ENCODE results near the gene IKBIP.

Gene IKBIP

GRCh38 chr12:98592825-98593322 is 51.7 kb downstream of the IKBIP start:
- no peak for TF ChIP-seq CTCF (IDR thresholded peaks at IDR 0.05; ENCODE audit: insufficient read depth, low read depth, low read length, missing control alignments)
- DNase-seq (ENCODE audit: low read depth): peak; percentile 27
- peak overlapping the region; percentile 97 for H3K4me3 ChIP-seq (ENCODE audit: low read length)

- no peak for DNase-seq (ENCODE audit: low read depth)
- no peak for TF ChIP-seq CTCF (IDR thresholded peaks at IDR 0.05; ENCODE audit: insufficient read depth, low read depth, low read length, missing control alignments)
- no peak overlapping the region for H3K4me3 ChIP-seq (ENCODE audit: low read length)
Measured at GRCh38 chr12:98591209-98591608, 53.4 kb downstream of the IKBIP start.

- no peak for DNase-seq (ENCODE audit: low read depth)
- no peak for TF ChIP-seq CTCF (IDR thresholded peaks at IDR 0.05; ENCODE audit: insufficient read depth, low read depth, low read length, missing control alignments)
- H3K4me3 ChIP-seq (ENCODE audit: low read length): no peak overlapping the region
Measured at GRCh38 chr12:98587084-98587483, 57.5 kb downstream of the IKBIP start.

GRCh38 chr12:98582093-98582492 is 62.5 kb downstream of the IKBIP start:
- TF ChIP-seq CTCF (IDR thresholded peaks at IDR 0.05; ENCODE audit: insufficient read depth, low read depth, low read length, missing control alignments): no peak
- DNase-seq (ENCODE audit: low read depth): no peak
- H3K4me3 ChIP-seq (ENCODE audit: low read length): no peak overlapping the region

- DNase-seq (ENCODE audit: low read depth): no peak
- H3K4me3 ChIP-seq (ENCODE audit: low read length): no peak overlapping the region
- no peak for TF ChIP-seq CTCF (IDR thresholded peaks at IDR 0.05; ENCODE audit: insufficient read depth, low read depth, low read length, missing control alignments)
Measured at GRCh38 chr12:98581101-98581500, 63.5 kb downstream of the IKBIP start.

- H3K4me3 ChIP-seq (ENCODE audit: low read length): no peak overlapping the region
- no peak for DNase-seq (ENCODE audit: low read depth)
- TF ChIP-seq CTCF (IDR thresholded peaks at IDR 0.05; ENCODE audit: insufficient read depth, low read depth, low read length, missing control alignments): no peak
Measured at GRCh38 chr12:98580695-98581094, 63.9 kb downstream of the IKBIP start.

GRCh38 chr12:98579835-98580234 is 64.8 kb downstream of the IKBIP start:
- DNase-seq (ENCODE audit: low read depth): no peak
- no peak for TF ChIP-seq CTCF (IDR thresholded peaks at IDR 0.05; ENCODE audit: insufficient read depth, low read depth, low read length, missing control alignments)
- H3K4me3 ChIP-seq (ENCODE audit: low read length): no peak overlapping the region

Measured in epithelial cell of esophagus (primary cell).